Heart left ventricle (tissue), 16 donors: ENCODE measurements around the gene ADGRB3. TPM values are rescaled to one million over a fixed set of nuclear protein-coding genes. Genes with fewer than 3 reads are reported as not detected.
A peak's percentile ranks its signal among the peaks of the same experiment; 100 is the strongest.

Experiments used
- ATAC-seq, 4 donors: fragments of 200-7000 bp; cut with Tn5 transposase; one replicate each; pipeline ENCODE4 v1.9.1; 2020 to 2022; ENCODE audit warnings: moderate library complexity in 4 of 4, mild to moderate bottlenecking in 3 of 4, moderate number of reproducible peaks in 1 of 4
- DNase-seq, 5 donors: peaks; one replicate each; pipeline ENCODE4 v3.0.0-alpha.2; 2020
- H3K27ac ChIP-seq, 12 donors: fragments of 200-600 bp; sonication (generic) in 4 of 12; one replicate each; pipeline versions ENCODE4 v1.5.0 to v1.8.0; 2016 to 2022; ENCODE audit warnings: mild to moderate bottlenecking in 2 of 12
- H3K27me3 ChIP-seq, 9 donors: fragments of 200-600 bp; sonication (generic) in 2 of 9; one replicate each; pipeline versions ENCODE4 v1.5.1 to v1.8.0; 2016 to 2022; ENCODE audit warnings: mild to moderate bottlenecking in 3 of 9
- H3K36me3 ChIP-seq, 9 donors: fragments of 200-600 bp; sonication (generic) in 2 of 9; one replicate each; pipeline versions ENCODE4 v1.5.0 to v1.8.0; 2018 to 2022; ENCODE audit warnings: mild to moderate bottlenecking in 2 of 9
- H3K4me1 ChIP-seq, 12 donors: fragments of 200-600 bp; sonication (generic) in 4 of 12; one replicate each; pipeline versions ENCODE4 v1.5.0 to v1.8.0; 2016 to 2022; ENCODE audit warnings: mild to moderate bottlenecking in 3 of 12
- H3K4me3 ChIP-seq, 12 donors: fragments of 200-600 bp; sonication (generic) in 4 of 12; one replicate each; pipeline versions ENCODE4 v1.5.0 to v1.8.0; 2017 to 2022; ENCODE audit warnings: mild to moderate bottlenecking in 9 of 12, moderate library complexity in 4 of 12
- H3K9me3 ChIP-seq, 12 donors: fragments of 200-600 bp; sonication (generic) in 4 of 12; one replicate each; pipeline versions ENCODE4 v1.5.0 to v1.8.0; 2016 to 2022; ENCODE audit warnings: mild to moderate bottlenecking in 1 of 12
- POLR2A ChIP-seq, 2 donors: fragments of 450-650 bp; IDR thresholded peaks; one replicate each; pipeline ENCODE4 v1.6.1; 2017; ENCODE audit warnings: antibody characterized with exemption in 2 of 2, mild to moderate bottlenecking in 2 of 2, moderate library complexity in 2 of 2
- WGBS, 4 donors: extraction: QIAGEN DNeasy Blood & Tissue Kit in 2 of 4; methylation state at CpG; one replicate each; pipeline versions ENCODE4 v1.1.5 to v1.1.7; 2013 to 2018; 5-methylcytosine and 5-hydroxymethylcytosine counted together
- intact Hi-C, 10 donors: fragments of 100-400 bp; cut with DNase I; formaldehyde crosslinking; loops; one replicate each; pipeline versions ENCODE4 v1.11.1 to v1.14.2; 2022
- polyA plus RNA-seq, 2 donors: library from polyadenylated mRNA; stranded (reverse); fragments of 200-250 nt; gene quantifications; one replicate each; pipeline ENCODE4 v1.2.3, GENCODE V29; 2013
- total RNA-seq, 9 donors: library from RNA; depleted of rRNA in 2 of 9; stranded (reverse); fragments of >200 nt in 2 of 9; fragmentation: NEBNext Ultra II Directional in 3 of 9; extraction: Animal tissue kit (Norgen Biotek cat#: 25700) in 3 of 9; gene quantifications; one replicate each; pipeline versions ENCODE4 v1.1.0 to v1.2.4, GENCODE V29; 2016 to 2023
- TF ChIP-seq, protein P1 (sequence below), 12 donors: fragments of 200-600 bp; sonication (generic) in 4 of 12; IDR thresholded peaks; one replicate each; pipeline versions ENCODE4 v1.5.0 to v1.8.0; 2018 to 2022; ENCODE audit warnings: antibody characterized with exemption in 12 of 12, mild to moderate bottlenecking in 5 of 12
- donor health status: ischemic (EF 13 %, LVEDD 7.1; RV severe dilation, severe dysfunction).
- donor health status: healthy with polysubstance abuse.
- donor health status: DM: no; HTN: yes; CAD: no.
- donor health status: DM: no; HTN: no; CAD: no.
- donor health status: ischemic (EF 25% LVEDD 6.9; RV normal size, moderate dysfunction).
- donor health status: ischemic (EF 25% LVEDD 5.7; RV mildly dilated, moderate dysfunction).
- donor health status: healthy.
- donor health status: DM: yes; HTN: yes; CAD: no.
- donor health status: ischemic (EF 35%, LVEDD 5.7; RV mildly dilated, moderate dysfunction).
- donor health status: nonischemic (EF 11% LVEDD 7.7; RV severe dilation, severe dysfunction).
- donor health status: DM: yes; HTN: yes; CAD: no.
- donor health status: PGD.
- donor health status: ischemic (EF 29% LVEDD 5.4; RV normal size, mild dysfunction).
- donor health status: nonischemic (EF 23%, LVEDD 6.1; RV moderate dilation, normal function).

Gene ADGRB3
- total and polyA plus RNA-seq, 11 donors, result 0.51 to 2.5 (median 1.1) TPM

DNA sequence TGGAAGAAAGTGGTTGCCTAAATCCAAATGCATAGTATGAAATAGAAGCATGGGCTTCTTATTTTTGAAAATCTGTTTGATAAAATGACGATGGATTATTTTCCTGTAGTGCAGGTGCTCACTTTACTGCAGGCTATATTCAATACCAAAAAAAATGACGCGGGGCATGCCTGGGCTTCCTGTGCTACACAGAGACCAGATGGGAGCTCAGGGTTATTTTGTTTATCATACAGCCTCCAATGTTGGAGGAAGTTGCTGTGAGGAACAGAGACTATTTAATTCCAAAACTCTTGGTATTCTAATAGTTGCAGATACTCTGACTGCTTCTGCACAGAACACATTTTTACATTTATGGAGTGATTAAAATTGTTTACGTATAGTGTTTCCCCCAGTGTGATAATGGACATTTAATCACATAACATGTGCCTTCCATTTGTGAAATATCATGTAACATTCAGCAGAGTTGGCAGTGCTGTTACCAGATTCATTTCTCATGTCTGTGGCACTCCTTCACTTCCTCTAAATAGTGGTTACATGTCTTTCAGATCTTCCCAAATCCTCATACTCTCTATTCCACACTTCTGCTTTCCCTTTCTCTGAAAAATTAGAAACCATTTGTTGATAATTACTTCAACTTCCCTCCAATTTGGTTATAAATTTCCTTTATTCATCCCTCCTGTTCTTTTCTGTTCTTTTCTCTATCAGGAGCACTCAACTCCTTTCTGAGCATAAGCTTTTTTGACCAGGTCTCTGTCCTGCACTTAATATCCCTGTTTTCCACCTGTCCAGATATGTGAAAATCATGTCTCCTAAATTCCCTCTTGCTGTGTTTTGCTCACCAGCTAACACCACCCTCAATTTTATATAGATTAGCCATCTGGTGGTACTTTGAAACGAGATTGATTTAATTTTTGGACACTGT, 121.6 kb downstream of the ADGRB3 start:
- 53 to 67% (median 58%) methylated on average over 5 of the region's 5 CpGs for WGBS, 4 donors
- H3K4me3 ChIP-seq, result no peak overlapping the region
- H3K4me1 ChIP-seq, result peaks cover 0 to 24% (median 0%) of the 10 kb centered on the region in 12 donors
- H3K9me3 ChIP-seq, result no peaks in the 10 kb centered on the region
- H3K27me3 ChIP-seq, result no peaks in the 10 kb centered on the region
- peak overlapping the region in 4 of 12 donors; percentile 3 to 59 (median 20) for H3K27ac ChIP-seq
- TF ChIP-seq POLR2A (IDR thresholded peaks at IDR 0.05), result no peak
- TF ChIP-seq, protein P1, sequence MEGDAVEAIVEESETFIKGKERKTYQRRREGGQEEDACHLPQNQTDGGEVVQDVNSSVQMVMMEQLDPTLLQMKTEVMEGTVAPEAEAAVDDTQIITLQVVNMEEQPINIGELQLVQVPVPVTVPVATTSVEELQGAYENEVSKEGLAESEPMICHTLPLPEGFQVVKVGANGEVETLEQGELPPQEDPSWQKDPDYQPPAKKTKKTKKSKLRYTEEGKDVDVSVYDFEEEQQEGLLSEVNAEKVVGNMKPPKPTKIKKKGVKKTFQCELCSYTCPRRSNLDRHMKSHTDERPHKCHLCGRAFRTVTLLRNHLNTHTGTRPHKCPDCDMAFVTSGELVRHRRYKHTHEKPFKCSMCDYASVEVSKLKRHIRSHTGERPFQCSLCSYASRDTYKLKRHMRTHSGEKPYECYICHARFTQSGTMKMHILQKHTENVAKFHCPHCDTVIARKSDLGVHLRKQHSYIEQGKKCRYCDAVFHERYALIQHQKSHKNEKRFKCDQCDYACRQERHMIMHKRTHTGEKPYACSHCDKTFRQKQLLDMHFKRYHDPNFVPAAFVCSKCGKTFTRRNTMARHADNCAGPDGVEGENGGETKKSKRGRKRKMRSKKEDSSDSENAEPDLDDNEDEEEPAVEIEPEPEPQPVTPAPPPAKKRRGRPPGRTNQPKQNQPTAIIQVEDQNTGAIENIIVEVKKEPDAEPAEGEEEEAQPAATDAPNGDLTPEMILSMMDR (IDR thresholded peaks at IDR 0.05), result no peak
- no peaks in the 10 kb centered on the region for H3K36me3 ChIP-seq
- intact Hi-C loops, result no loop called here
- no peak for DNase-seq
- peak in 1 of 4 donors; percentile 51 for ATAC-seq

DNA sequence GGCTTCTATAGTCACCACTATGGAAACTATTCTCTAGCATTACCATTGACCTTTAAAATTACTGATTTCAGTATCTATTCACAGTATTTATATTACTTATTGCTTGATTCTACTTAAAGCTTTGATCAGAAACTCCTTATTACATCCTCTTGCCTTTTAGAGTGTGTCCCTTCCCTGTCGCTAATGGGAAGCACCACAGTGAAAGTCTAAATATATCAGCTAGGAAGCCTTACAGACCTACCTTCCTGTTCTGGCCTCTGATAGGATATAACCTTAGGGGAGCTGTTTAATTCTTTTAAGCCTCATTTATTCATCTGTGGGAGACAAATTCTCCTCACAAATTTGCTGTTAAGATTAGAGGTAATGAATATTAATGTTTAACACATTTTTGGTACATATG, 122.7 kb downstream of the ADGRB3 start:
- H3K9me3 ChIP-seq, result no peaks in the 10 kb centered on the region
- intact Hi-C loops, result no loop called here
- H3K27me3 ChIP-seq, result no peaks in the 10 kb centered on the region
- H3K27ac ChIP-seq, result no peak overlapping the region
- no peak for DNase-seq
- peaks cover 0 to 24% (median 0%) of the 10 kb centered on the region in 12 donors for H3K4me1 ChIP-seq
- no peak overlapping the region for H3K4me3 ChIP-seq
- TF ChIP-seq, protein P1 (IDR thresholded peaks at IDR 0.05), result no peak
- no peak for TF ChIP-seq POLR2A (IDR thresholded peaks at IDR 0.05)
- ATAC-seq, result no peak
- WGBS, 4 donors, result 44 to 67% (median 62%) methylated on average over 1 of the region's 1 CpG
- no peaks in the 10 kb centered on the region for H3K36me3 ChIP-seq

DNA sequence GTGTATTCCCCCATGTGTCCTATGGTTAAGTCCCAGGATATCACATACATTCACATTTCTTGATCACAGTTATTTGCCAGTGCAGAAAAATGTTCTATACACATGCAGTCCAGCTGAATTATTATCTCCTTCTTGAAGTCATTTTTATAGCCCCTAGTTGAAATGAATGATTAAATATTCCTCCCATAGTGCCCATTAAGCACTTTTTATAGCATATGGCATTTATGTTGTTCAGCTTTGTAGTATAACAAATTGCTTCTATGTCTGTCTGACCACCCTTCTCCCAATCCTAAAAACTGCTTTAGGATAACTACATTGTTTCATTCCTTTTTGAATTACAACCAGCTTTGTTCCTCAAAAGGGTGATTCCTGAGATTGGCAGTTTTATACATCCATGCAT, 123.5 kb downstream of the ADGRB3 start:
- TF ChIP-seq, protein P1 (IDR thresholded peaks at IDR 0.05), result no peak
- no peak for TF ChIP-seq POLR2A (IDR thresholded peaks at IDR 0.05)
- Histone ChIP-seq H3K27me3 (no peaks in the 10 kb centered on the region), H3K4me3 (no peak overlapping the region), H3K9me3 (no peaks in the 10 kb centered on the region), H3K27ac (no peak overlapping the region), H3K36me3 (no peaks in the 10 kb centered on the region), H3K4me1 (peaks cover 0 to 24% (median 0%) of the 10 kb centered on the region in 12 donors)
- no peak for DNase-seq
- intact Hi-C loops, result no loop called here
- no peak for ATAC-seq

DNA sequence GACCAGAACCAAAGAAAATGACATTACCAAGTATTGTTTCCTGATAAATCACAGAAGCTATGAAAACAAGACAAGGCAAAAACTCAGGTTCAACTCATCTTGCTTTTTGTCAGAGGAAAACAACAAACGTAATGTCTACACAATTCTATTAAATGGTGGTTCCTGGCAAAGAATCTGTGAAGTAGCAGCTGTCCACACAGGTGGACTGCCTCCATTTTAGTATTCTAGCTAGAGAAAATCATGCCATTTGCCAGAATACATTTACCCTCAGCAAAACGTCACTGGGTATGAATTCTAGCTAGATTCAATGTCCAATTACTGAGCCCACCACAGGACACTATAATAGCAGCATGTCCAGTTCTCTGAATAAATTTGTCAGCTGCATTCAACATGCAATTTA, 125.4 kb downstream of the ADGRB3 start:
- Histone ChIP-seq H3K9me3 (no peaks in the 10 kb centered on the region), H3K4me1 (peaks cover 0 to 16% (median 0%) of the 10 kb centered on the region in 12 donors), H3K36me3 (no peaks in the 10 kb centered on the region), H3K4me3 (no peak overlapping the region), H3K27me3 (no peaks in the 10 kb centered on the region), H3K27ac (peak overlapping the region in 1 of 12 donors; percentile 5)
- WGBS, 4 donors, result 57 to 65% (median 59%) methylated on average over 2 of the region's 2 CpGs
- intact Hi-C loops, result loop anchor here in 2 of 10 donors (5.0 kb wide), 1 partner anchor 123 kb away; the partner anchor contains the start of gene ADGRB3 (in 2 of the 2)
- TF ChIP-seq, protein P1 (IDR thresholded peaks at IDR 0.05), result no peak
- TF ChIP-seq POLR2A (IDR thresholded peaks at IDR 0.05), result no peak
- ATAC-seq (no peak), DNase-seq (no peak)
